Ureter (tissue), 1 donor: Measurements from ENCODE around the gene TTLL4. TPM values are rescaled to one million over a fixed set of nuclear protein-coding genes. Genes with fewer than 3 reads are reported as not detected.

Source experiments
- DNase-seq: peaks from one replicate; pipeline ENCODE4 v3.0.0-alpha.2; 2020; ENCODE audit warnings: low spot score
- total RNA-seq: library from RNA; stranded (reverse); gene quantifications from one replicate; pipeline ENCODE4 v1.2.4, GENCODE V29; 2023
- donor health status: DM: yes; HTN: yes; CAD: no.

Gene TTLL4
- total RNA-seq, result 39.1 TPM

- peak; percentile 98 for DNase-seq
Observed at GRCh38 chr2:218710687-218711549, at the start of gene TTLL4. Gene TTLL4, plus strand, starts transcription at chr2:218710835. Its CDS starts 26,842 bp downstream, at chr2:218737677.

GRCh38 chr2:218662377-218662776, 48.3 kb upstream of the TTLL4 start:
- DNase-seq, result no peak

- DNase-seq, result no peak
Observed at GRCh38 chr2:218662827-218663226, 47.8 kb upstream of the TTLL4 start.

- DNase-seq, result no peak
Observed at GRCh38 chr2:218663901-218664300, 46.7 kb upstream of the TTLL4 start.

- no peak for DNase-seq
Observed at GRCh38 chr2:218664653-218665052, 46.0 kb upstream of the TTLL4 start.

- no peak for DNase-seq
Observed at GRCh38 chr2:218671097-218671653, 39.5 kb upstream of the TTLL4 start.

GRCh38 chr2:218671654-218672566, 38.7 kb upstream of the TTLL4 start, which contains the start of the genes RNF25 and STK36:
Gene RNF25, minus strand, starts transcription at chr2:218672002. Its CDS starts 32 bp downstream, at chr2:218671970.
Gene STK36, plus strand, starts transcription at chr2:218672086. Its CDS starts 744 bp downstream, at chr2:218672830.
- DNase-seq, result peak; percentile 86

GRCh38 chr2:218679119-218679518, 31.5 kb upstream of the TTLL4 start:
- DNase-seq, result no peak

GRCh38 chr2:218680061-218680460, 30.6 kb upstream of the TTLL4 start:
- no peak for DNase-seq

GRCh38 chr2:218687400-218688060, 23.1 kb upstream of the TTLL4 start:
- DNase-seq, result peak; percentile 54

- DNase-seq, result no peak
Observed at GRCh38 chr2:218691234-218691633, 19.4 kb upstream of the TTLL4 start.

- DNase-seq, result no peak
Observed at GRCh38 chr2:218694405-218695145, 16.1 kb upstream of the TTLL4 start.

GRCh38 chr2:218698885-218699284, 11.8 kb upstream of the TTLL4 start:
- no peak for DNase-seq

GRCh38 chr2:218701806-218702205, 8.8 kb upstream of the TTLL4 start:
- DNase-seq, result no peak

GRCh38 chr2:218703341-218703740, 7.3 kb upstream of the TTLL4 start:
- DNase-seq, result no peak

- DNase-seq, result no peak
Observed at GRCh38 chr2:218708086-218708485, 2.5 kb upstream of the TTLL4 start.

- DNase-seq, result no peak
Observed at GRCh38 chr2:218709908-218710307, 727 bp upstream of the TTLL4 start.

GRCh38 chr2:218710334-218710686, 325 bp upstream of the TTLL4 start:
- no peak for DNase-seq

- DNase-seq, result no peak
Observed at GRCh38 chr2:218711550-218711929, 905 bp downstream of the TTLL4 start.

GRCh38 chr2:218713922-218714321, 3.3 kb downstream of the TTLL4 start:
- no peak for DNase-seq

- no peak for DNase-seq
Observed at GRCh38 chr2:218716070-218716469, 5.4 kb downstream of the TTLL4 start.
